GM23338 (cell line): Measurements from ENCODE around the gene ITLN1. TPM values are rescaled to one million over a fixed set of nuclear protein-coding genes. Genes with fewer than 3 reads are reported as not detected.
"Not testable (repeated sequence)": the region's sequence is repeated elsewhere in the genome, so short reads cannot be mapped to it uniquely, and the experiment has no call there.

Experiments used
- ATAC-seq: fragments of 200-7000 bp; cut with Tn5 transposase; 3 replicates; pipeline ENCODE4 v1.9.1; 2020
- DNase-seq: peaks from one replicate; pipeline ENCODE4 v3.0.0-alpha.2; 2015; ENCODE audit warnings: low spot score
- H2AFZ ChIP-seq: fragments of 200-600 bp; sonication (generic); 2 replicates; pipeline ENCODE4 v1.8.0; 2016; ENCODE audit warnings: antibody characterized with exemption, mild to moderate bottlenecking, moderate library complexity
- H3F3A ChIP-seq: fragments of 200-600 bp; sonication (generic); replicated peaks from 2 replicates; pipeline ENCODE4 v1.8.0; 2017; ENCODE audit warnings: antibody characterized with exemption, mixed run types, low read depth
- H3K27ac ChIP-seq: fragments of 200-600 bp; sonication (generic); 2 replicates; pipeline ENCODE4 v1.6.1; 2016; ENCODE audit warnings: low read depth
- H3K27me3 ChIP-seq: fragments of 200-600 bp; sonication (generic); 2 replicates; pipeline ENCODE4 v1.8.0; 2016; ENCODE audit warnings: mild to moderate bottlenecking, mixed run types, moderate library complexity; ENCODE audit not compliant: insufficient read depth
- H3K36me3 ChIP-seq: fragments of 200-600 bp; sonication (generic); 2 replicates; pipeline ENCODE4 v1.8.0; 2016; ENCODE audit warnings: mild to moderate bottlenecking; ENCODE audit not compliant: insufficient read depth
- H3K4me1 ChIP-seq: fragments of 200-600 bp; sonication (generic); 2 replicates; pipeline ENCODE4 v1.8.0; 2016; ENCODE audit warnings: mild to moderate bottlenecking, moderate library complexity; ENCODE audit not compliant: insufficient read depth
- H3K4me2 ChIP-seq: fragments of 200-600 bp; sonication (generic); 2 replicates; pipeline ENCODE4 v1.7.1; 2017; ENCODE audit warnings: mixed run types
- H3K4me3 ChIP-seq: fragments of 200-600 bp; sonication (generic); 2 replicates; pipeline ENCODE4 v1.6.1; 2016; ENCODE audit warnings: mixed run types
- H3K79me2 ChIP-seq: fragments of 200-600 bp; sonication (generic); replicated peaks from 2 replicates; pipeline ENCODE4 v1.8.0; 2017; ENCODE audit warnings: mild to moderate bottlenecking; ENCODE audit not compliant: insufficient read depth
- H3K9me2 ChIP-seq: fragments of 200-600 bp; sonication (generic); 2 replicates; pipeline ENCODE4 v1.8.0; 2017; ENCODE audit not compliant: insufficient read depth
- H4K20me1 ChIP-seq: fragments of 200-600 bp; sonication (generic); replicated peaks from 2 replicates; pipeline ENCODE4 v1.8.0; 2017; ENCODE audit warnings: mild to moderate bottlenecking; ENCODE audit not compliant: insufficient read depth
- H3K27ac Mint-ChIP-seq: 2 replicates; pipeline ENCODE4 v1.8.0; 2020; ENCODE audit warnings: inconsistent platforms, mild to moderate bottlenecking, moderate library complexity, mixed read lengths
- H3K27me3 Mint-ChIP-seq: 3 replicates; pipeline ENCODE4 v1.8.0; 2022; ENCODE audit warnings: low read depth, mild to moderate bottlenecking, moderate library complexity, mixed read lengths, inconsistent platforms; ENCODE audit not compliant: insufficient read depth, poor library complexity
- H3K36me3 Mint-ChIP-seq: 3 replicates; pipeline ENCODE4 v1.8.0; 2021; ENCODE audit warnings: low read depth, mild to moderate bottlenecking, inconsistent platforms, moderate library complexity, mixed read lengths
- H3K4me1 Mint-ChIP-seq: 3 replicates; pipeline ENCODE4 v1.8.0; 2020; ENCODE audit warnings: mild to moderate bottlenecking, inconsistent platforms, mixed read lengths
- H3K4me3 Mint-ChIP-seq: 3 replicates; pipeline ENCODE4 v1.8.0; 2021; ENCODE audit warnings: moderate library complexity, mild to moderate bottlenecking, inconsistent platforms, mixed read lengths
- H3K9me3 Mint-ChIP-seq: 3 replicates; pipeline ENCODE4 v1.8.0; 2020; ENCODE audit warnings: moderate library complexity, mild to moderate bottlenecking, inconsistent platforms, mixed read lengths
- CREB1 ChIP-seq: fragments of 250-450 bp; sonication (Bioruptor Pico); IDR thresholded peaks from 2 replicates; pipeline ENCODE4 v1.5.0; 2020; ENCODE audit warnings: low read depth, mild to moderate bottlenecking, moderate library complexity
- EZH2phosphoT487 ChIP-seq: fragments of 200-600 bp; sonication (generic); IDR thresholded peaks from one replicate; pipeline ENCODE4 v1.8.1; 2018; ENCODE audit warnings: antibody characterized with exemption; ENCODE audit not compliant: unreplicated experiment
- STAT1 ChIP-seq: IDR thresholded peaks from one replicate; pipeline ENCODE4 v1.6.1; 2016; ENCODE audit warnings: antibody characterized with exemption; ENCODE audit not compliant: unreplicated experiment
- ZNF114 ChIP-seq: fragments of 250-450 bp; sonication (Bioruptor Pico); IDR thresholded peaks from 2 replicates; pipeline ENCODE4 v1.5.0; 2020; ENCODE audit warnings: mild to moderate bottlenecking, moderate library complexity
- ZNF331 ChIP-seq: fragments of 250-450 bp; sonication (Bioruptor Pico); IDR thresholded peaks from 2 replicates; pipeline ENCODE4 v1.5.0; 2020; ENCODE audit warnings: low read depth, mild to moderate bottlenecking, moderate library complexity
- polyA plus RNA-seq: library from polyadenylated mRNA; unstranded; fragments of >200 nt; fragmentation: Nextera tagmentation; extraction: Ambion mirVana; gene quantifications from 2 replicates; pipeline ENCODE4 v1.2.1, GENCODE V29; 2016
- total RNA-seq: library from RNA; depleted of rRNA; stranded (reverse); fragments of >200 nt; shearing (Covaris generic); gene quantifications from 2 replicates; pipeline ENCODE4 v1.2.3, GENCODE V29; 2014
- TF ChIP-seq, protein P1 (sequence below): fragments of 250-450 bp; sonication (Bioruptor Pico); IDR thresholded peaks from 2 replicates; pipeline ENCODE4 v1.5.0; 2020; ENCODE audit warnings: mild to moderate bottlenecking, moderate library complexity
- TF ChIP-seq, protein P2 (sequence below), 2 experiments: fragments of 200-600 bp in 1 of 2; sonication (generic) in 1 of 2; conservative IDR thresholded peaks; 2 replicates each; pipeline versions ENCODE4 v1.5.1 to v1.6.1; 2016 to 2017; ENCODE audit warnings: antibody characterized with exemption in 2 of 2, low read depth in 2 of 2, mild to moderate bottlenecking in 2 of 2, moderate library complexity in 1 of 2

ITLN1 gene
- total and polyA plus RNA-seq, 2 experiments from 2014 or later: not detected

DNA sequence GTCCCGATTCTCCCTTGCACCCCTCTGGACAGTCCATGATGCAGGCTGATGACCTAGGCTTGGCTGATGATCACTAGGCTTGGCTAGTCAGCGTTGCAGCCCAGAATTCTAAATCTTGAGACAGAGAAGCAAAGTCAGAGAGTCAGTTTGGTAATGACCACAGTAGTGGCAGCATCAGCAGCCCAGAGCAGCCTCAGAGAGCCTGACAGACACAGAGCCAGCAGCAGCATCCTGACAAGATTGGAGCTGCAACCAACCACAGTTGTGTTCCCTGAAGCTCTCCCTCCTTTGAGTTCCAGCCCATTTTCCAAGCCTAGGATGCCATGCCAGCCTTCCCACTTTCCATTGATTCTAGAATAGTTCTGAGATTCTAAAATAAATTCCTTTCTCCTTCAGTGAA, 16.8 kb upstream of the ITLN1 start (continued):
- TF ChIP-seq, protein P1, sequence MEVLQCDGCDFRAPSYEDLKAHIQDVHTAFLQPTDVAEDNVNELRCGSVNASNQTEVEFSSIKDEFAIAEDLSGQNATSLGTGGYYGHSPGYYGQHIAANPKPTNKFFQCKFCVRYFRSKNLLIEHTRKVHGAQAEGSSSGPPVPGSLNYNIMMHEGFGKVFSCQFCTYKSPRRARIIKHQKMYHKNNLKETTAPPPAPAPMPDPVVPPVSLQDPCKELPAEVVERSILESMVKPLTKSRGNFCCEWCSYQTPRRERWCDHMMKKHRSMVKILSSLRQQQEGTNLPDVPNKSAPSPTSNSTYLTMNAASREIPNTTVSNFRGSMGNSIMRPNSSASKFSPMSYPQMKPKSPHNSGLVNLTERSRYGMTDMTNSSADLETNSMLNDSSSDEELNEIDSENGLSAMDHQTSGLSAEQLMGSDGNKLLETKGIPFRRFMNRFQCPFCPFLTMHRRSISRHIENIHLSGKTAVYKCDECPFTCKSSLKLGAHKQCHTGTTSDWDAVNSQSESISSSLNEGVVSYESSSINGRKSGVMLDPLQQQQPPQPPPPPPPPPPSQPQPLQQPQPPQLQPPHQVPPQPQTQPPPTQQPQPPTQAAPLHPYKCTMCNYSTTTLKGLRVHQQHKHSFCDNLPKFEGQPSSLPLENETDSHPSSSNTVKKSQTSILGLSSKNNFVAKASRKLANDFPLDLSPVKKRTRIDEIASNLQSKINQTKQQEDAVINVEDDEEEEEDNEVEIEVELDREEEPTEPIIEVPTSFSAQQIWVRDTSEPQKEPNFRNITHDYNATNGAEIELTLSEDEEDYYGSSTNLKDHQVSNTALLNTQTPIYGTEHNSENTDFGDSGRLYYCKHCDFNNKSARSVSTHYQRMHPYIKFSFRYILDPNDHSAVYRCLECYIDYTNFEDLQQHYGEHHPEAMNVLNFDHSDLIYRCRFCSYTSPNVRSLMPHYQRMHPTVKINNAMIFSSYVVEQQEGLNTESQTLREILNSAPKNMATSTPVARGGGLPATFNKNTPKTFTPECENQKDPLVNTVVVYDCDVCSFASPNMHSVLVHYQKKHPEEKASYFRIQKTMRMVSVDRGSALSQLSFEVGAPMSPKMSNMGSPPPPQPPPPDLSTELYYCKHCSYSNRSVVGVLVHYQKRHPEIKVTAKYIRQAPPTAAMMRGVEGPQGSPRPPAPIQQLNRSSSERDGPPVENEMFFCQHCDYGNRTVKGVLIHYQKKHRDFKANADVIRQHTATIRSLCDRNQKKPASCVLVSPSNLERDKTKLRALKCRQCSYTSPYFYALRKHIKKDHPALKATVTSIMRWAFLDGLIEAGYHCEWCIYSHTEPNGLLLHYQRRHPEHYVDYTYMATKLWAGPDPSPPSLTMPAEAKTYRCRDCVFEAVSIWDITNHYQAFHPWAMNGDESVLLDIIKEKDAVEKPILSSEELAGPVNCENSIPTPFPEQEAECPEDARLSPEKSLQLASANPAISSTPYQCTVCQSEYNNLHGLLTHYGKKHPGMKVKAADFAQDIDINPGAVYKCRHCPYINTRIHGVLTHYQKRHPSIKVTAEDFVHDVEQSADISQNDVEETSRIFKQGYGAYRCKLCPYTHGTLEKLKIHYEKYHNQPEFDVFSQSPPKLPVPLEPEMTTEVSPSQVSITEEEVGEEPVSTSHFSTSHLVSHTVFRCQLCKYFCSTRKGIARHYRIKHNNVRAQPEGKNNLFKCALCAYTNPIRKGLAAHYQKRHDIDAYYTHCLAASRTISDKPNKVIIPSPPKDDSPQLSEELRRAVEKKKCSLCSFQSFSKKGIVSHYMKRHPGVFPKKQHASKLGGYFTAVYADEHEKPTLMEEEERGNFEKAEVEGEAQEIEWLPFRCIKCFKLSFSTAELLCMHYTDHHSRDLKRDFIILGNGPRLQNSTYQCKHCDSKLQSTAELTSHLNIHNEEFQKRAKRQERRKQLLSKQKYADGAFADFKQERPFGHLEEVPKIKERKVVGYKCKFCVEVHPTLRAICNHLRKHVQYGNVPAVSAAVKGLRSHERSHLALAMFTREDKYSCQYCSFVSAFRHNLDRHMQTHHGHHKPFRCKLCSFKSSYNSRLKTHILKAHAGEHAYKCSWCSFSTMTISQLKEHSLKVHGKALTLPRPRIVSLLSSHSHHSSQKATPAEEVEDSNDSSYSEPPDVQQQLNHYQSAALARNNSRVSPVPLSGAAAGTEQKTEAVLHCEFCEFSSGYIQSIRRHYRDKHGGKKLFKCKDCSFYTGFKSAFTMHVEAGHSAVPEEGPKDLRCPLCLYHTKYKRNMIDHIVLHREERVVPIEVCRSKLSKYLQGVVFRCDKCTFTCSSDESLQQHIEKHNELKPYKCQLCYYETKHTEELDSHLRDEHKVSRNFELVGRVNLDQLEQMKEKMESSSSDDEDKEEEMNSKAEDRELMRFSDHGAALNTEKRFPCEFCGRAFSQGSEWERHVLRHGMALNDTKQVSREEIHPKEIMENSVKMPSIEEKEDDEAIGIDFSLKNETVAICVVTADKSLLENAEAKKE (CRISPR knock-in tag): no peak
- no peak for TF ChIP-seq STAT1
- no peak for TF ChIP-seq CREB1 (CRISPR knock-in tag)
- TF ChIP-seq ZNF331 (CRISPR knock-in tag): no peak
- TF ChIP-seq EZH2phosphoT487: no peak
- no peak for TF ChIP-seq ZNF114 (CRISPR knock-in tag)
- TF ChIP-seq, protein P2, sequence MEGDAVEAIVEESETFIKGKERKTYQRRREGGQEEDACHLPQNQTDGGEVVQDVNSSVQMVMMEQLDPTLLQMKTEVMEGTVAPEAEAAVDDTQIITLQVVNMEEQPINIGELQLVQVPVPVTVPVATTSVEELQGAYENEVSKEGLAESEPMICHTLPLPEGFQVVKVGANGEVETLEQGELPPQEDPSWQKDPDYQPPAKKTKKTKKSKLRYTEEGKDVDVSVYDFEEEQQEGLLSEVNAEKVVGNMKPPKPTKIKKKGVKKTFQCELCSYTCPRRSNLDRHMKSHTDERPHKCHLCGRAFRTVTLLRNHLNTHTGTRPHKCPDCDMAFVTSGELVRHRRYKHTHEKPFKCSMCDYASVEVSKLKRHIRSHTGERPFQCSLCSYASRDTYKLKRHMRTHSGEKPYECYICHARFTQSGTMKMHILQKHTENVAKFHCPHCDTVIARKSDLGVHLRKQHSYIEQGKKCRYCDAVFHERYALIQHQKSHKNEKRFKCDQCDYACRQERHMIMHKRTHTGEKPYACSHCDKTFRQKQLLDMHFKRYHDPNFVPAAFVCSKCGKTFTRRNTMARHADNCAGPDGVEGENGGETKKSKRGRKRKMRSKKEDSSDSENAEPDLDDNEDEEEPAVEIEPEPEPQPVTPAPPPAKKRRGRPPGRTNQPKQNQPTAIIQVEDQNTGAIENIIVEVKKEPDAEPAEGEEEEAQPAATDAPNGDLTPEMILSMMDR (conservative IDR thresholded peaks at IDR 0.05; ENCODE audit: low read depth in 2 of 2): no peak

DNA sequence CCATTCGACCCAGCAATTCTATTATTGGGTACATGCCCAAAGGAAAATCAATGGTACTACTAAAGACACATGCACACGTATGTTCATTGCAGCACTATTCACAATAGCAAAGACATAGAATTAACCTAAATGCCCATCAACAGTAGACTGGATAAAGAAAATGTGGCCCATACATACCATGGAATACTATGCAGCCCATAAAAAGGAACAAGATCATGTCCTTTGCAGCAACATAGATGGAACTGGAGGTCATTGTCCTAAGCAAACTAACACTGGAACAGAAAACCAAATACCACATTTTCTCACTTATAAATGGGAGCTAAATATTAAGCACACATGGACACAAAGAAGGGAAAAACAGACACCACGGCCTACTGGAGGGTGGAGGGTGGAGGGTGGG, 15.7 kb upstream of the ITLN1 start:
- H3K27me3 ChIP-seq, H3K4me1 Mint-ChIP-seq, H3K4me2 ChIP-seq, H3K9me3 Mint-ChIP-seq, H3K27ac ChIP-seq, H3K4me3 Mint-ChIP-seq, H3K36me3 ChIP-seq, ATAC-seq, H3K79me2 ChIP-seq, H2AFZ ChIP-seq, H3K36me3 Mint-ChIP-seq, H4K20me1 ChIP-seq, H3K9me2 ChIP-seq, H3K27me3 Mint-ChIP-seq, H3F3A ChIP-seq, DNase-seq, H3K27ac Mint-ChIP-seq, H3K4me3 ChIP-seq, H3K4me1 ChIP-seq: not testable (repeated sequence)

DNA sequence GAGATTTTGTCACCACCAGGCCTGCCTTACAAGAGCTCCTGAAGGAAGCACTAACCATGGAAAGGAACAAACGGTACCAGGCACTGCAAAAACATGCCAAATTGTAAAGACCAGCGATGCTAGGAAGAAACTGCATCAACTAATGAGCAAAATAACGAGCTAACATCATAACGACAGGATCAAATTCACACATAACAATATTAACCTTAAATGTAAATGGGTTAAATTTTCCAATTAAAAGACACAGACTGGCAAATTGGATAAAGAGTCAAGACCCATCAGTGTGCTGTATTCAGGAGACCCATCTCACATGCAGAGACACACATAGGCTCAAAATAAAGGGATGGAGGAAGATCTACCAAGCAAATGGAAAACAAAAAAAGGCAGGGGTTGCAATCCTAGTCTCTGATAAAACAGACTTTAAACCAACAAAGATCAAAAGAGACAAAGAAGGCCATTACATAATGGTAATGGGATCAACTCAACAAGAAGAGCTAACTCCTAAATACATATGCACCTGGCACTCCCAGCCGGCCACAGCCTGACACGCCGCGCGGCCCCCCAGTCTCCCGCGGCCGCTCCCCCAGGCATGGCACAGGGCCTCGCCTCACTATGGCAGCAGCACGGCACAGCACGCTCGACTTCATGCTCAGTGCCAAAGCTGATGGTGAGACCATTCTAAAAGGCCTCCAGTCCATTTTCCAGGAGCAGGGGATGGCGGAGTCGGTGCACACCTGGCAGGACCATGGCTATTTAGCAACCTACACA, 9.6 kb upstream of the ITLN1 start:
- not testable (repeated sequence) for DNase-seq, H3K79me2 ChIP-seq, H3F3A ChIP-seq, H3K27ac ChIP-seq, H2AFZ ChIP-seq, ATAC-seq, H3K27me3 ChIP-seq, H3K4me1 ChIP-seq, H3K36me3 ChIP-seq, H3K4me2 ChIP-seq, H3K36me3 Mint-ChIP-seq, H3K4me1 Mint-ChIP-seq, H3K4me3 ChIP-seq, H4K20me1 ChIP-seq, H3K4me3 Mint-ChIP-seq, H3K27me3 Mint-ChIP-seq, H3K9me2 ChIP-seq, H3K27ac Mint-ChIP-seq
- H3K9me3 Mint-ChIP-seq: peaks cover 19% of the 10 kb centered on the region
